ENCODE measurements around the gene PSMA1.
"Not testable (repeated sequence)": the region's sequence is repeated elsewhere in the genome, so short reads cannot be mapped to it uniquely, and the experiment has no call there.

PSMA1 gene

GRCh38 chr11:14542324-14542723 lies 22.1 kb upstream of the PSMA1 start:
- DNase-seq (ENCODE audit: extremely low read depth, low read depth): no peak
- no peak for TF ChIP-seq CTCF (IDR thresholded peaks at IDR 0.05; ENCODE audit: low read depth, low read length)

- TF ChIP-seq CTCF (IDR thresholded peaks at IDR 0.05; ENCODE audit: low read depth, low read length): no peak
- DNase-seq (ENCODE audit: extremely low read depth, low read depth): no peak
Observed at GRCh38 chr11:14541192-14541947, 21.2 kb upstream of the PSMA1 start.

GRCh38 chr11:14539982-14540421 lies 19.8 kb upstream of the PSMA1 start:
- TF ChIP-seq CTCF (IDR thresholded peaks at IDR 0.05; ENCODE audit: low read depth, low read length): no peak
- DNase-seq (ENCODE audit: extremely low read depth, low read depth): no peak

- DNase-seq (ENCODE audit: extremely low read depth, low read depth): no peak
Observed at GRCh38 chr11:14538926-14539554, 18.9 kb upstream of the PSMA1 start.

GRCh38 chr11:14538271-14538925 lies 18.2 kb upstream of the PSMA1 start:
- DNase-seq (ENCODE audit: extremely low read depth, low read depth): no peak
- TF ChIP-seq CTCF (IDR thresholded peaks at IDR 0.05; ENCODE audit: low read depth, low read length): no peak

More at GRCh38 chr11:14538926-14539554, 18.9 kb upstream of the PSMA1 start:
- no peak for TF ChIP-seq CTCF (IDR thresholded peaks at IDR 0.05; ENCODE audit: low read depth, low read length)

GRCh38 chr11:14537134-14537599 lies 17.0 kb upstream of the PSMA1 start:
- TF ChIP-seq CTCF (IDR thresholded peaks at IDR 0.05; ENCODE audit: low read depth, low read length): peak; percentile 76
- no peak for DNase-seq (ENCODE audit: extremely low read depth, low read depth)

- not testable (repeated sequence) for DNase-seq (ENCODE audit: extremely low read depth, low read depth)
Observed at GRCh38 chr11:14535166-14535565, 15.0 kb upstream of the PSMA1 start.
